ENCODE measurements around the gene RPS6KA2. TPM values are rescaled to one million over a fixed set of nuclear protein-coding genes. Genes with fewer than 3 reads are reported as not detected.

Gene RPS6KA2
- total RNA-seq, 1 donor from 2014 or later: 12.3 TPM

DNA sequence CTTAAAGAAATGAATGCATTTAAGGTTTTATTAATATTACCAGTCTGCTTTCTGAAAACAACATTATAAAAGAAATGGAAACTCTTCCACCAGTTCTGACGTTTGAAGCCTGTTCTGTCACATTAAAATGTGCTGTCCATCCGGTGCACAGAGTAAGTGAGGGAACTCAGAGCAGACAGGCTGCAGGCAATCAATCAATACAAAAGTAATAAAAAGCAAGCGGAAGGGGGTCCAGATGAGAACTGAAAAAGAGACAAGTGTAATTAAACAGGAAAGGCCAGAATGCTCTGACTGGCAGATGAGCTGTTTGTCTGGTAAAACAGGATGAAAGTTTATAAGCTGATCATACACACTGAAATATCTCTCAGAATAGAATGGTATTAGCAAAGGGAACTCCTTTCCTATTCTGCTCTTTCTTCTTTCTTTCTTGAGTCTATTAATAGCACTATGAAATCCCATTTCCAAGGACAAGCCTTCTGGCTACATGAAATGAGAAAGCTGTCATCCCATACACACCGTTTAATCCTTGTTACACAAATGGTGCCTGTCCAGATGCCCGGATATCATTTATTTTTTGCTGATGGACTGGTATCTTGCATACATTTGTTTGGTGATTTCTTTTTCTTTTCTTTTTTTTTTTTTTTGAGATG lies 134.8 kb downstream of the RPS6KA2 start:
- H3K4me3 Mint-ChIP-seq: no peak overlapping the region
- TF ChIP-seq, protein P1, sequence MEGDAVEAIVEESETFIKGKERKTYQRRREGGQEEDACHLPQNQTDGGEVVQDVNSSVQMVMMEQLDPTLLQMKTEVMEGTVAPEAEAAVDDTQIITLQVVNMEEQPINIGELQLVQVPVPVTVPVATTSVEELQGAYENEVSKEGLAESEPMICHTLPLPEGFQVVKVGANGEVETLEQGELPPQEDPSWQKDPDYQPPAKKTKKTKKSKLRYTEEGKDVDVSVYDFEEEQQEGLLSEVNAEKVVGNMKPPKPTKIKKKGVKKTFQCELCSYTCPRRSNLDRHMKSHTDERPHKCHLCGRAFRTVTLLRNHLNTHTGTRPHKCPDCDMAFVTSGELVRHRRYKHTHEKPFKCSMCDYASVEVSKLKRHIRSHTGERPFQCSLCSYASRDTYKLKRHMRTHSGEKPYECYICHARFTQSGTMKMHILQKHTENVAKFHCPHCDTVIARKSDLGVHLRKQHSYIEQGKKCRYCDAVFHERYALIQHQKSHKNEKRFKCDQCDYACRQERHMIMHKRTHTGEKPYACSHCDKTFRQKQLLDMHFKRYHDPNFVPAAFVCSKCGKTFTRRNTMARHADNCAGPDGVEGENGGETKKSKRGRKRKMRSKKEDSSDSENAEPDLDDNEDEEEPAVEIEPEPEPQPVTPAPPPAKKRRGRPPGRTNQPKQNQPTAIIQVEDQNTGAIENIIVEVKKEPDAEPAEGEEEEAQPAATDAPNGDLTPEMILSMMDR (IDR thresholded peaks at IDR 0.05; ENCODE audit: unreplicated experiment): no peak
- H3K36me3 Mint-ChIP-seq: peaks cover 11% of the 10 kb centered on the region
- no peak overlapping the region for H3K27ac Mint-ChIP-seq
- H3K27me3 Mint-ChIP-seq (ENCODE audit: low read depth): no peaks in the 10 kb centered on the region
- no peaks in the 10 kb centered on the region for H3K9me3 Mint-ChIP-seq
- H3K4me1 Mint-ChIP-seq: peaks cover 29% of the 10 kb centered on the region
- DNase-seq (ENCODE audit: low spot score in 2 of 2, unreplicated experiment in 2 of 2): no peak

DNA sequence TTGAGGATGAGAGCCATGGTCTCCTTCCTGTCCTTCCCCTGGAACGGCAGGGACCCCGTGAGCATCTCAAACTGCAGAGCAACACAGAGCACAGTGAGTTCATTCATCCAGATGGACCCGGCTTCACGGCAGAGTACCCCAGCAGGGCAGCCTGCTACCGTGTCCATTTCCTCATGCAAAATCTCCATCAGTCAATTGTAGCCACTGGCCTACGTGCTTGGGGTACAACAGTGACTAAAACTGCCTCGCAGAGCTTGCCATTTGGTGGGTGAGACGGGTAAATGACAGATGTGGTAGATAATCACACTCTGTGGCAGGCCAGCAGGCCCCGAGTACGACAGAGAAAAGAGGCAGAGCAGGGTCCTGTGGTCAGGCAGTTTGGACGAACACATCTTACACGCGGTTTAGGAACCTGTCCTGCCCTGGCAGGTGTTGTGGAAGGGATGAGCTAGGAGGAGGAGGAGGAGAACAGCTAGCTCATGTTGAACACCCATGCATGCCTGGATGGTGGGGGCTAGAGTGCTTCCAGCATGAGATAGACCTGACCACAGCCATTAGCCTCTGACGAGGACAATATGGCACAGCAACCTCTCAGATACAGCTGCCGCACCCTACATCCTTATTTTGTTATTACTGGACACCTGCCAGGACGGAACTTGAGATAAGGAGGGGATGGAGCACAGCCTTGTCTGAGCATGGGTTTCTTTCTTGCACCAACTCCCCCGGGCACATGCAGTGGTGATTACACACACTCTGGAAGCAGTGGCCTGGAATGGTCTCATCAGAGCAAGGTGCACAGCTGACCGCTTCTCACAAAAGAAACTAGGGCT lies 136.2 kb downstream of the RPS6KA2 start:
- no peak for DNase-seq (ENCODE audit: low spot score in 2 of 2, unreplicated experiment in 2 of 2)
- Mint-ChIP-seq H3K9me3 (no peaks in the 10 kb centered on the region), H3K4me1 (peaks cover 29% of the 10 kb centered on the region), H3K36me3 (peaks cover 19% of the 10 kb centered on the region), H3K27ac (no peak overlapping the region), H3K27me3 (ENCODE audit: low read depth) (no peaks in the 10 kb centered on the region), H3K4me3 (no peak overlapping the region)
- TF ChIP-seq, protein P1 (IDR thresholded peaks at IDR 0.05; ENCODE audit: unreplicated experiment): no peak

DNA sequence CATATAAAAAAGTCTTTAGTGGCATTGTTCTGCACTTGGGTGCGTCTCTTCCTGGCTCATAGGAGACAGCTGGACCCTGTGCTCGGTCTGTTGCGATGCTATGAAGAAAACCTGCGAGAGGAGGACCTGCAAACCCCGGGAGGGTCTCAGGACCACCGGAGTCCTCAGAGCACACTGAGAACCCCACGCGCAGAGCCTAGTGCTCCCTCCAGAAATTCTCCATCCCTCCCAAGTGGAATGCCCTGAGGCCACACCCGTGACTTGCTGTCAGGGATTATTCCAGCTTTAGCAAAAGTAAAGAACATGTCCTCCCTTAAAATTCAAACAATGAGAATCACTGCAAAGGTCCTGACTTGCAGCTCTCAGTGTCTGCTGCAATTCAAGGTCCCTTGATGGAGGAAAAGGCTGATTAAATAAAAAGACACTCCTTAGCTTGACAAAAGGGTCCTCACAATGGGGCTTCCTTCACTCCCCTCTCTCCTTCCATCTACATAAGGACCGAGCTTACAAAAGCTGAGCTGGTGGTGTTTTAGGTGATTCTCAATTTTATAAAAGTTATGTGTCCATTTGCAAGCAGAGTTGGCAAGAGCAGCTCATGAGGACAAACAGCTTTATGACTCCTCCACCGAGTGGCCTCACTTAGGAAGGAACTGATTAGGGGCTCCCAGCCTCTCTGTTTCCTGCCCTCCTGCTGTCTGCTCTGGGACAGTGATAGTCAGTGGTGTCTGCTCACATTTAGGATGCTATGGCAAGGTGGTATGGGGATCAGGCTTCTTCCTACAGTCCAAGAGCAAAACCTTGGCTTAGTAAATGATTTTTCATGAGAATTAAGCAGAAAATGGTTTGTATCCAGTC lies 137.5 kb downstream of the RPS6KA2 start:
- Mint-ChIP-seq H3K27me3 (ENCODE audit: low read depth) (no peaks in the 10 kb centered on the region), H3K4me3 (no peak overlapping the region), H3K9me3 (no peaks in the 10 kb centered on the region), H3K4me1 (peaks cover 32% of the 10 kb centered on the region), H3K27ac (no peak overlapping the region), H3K36me3 (peaks cover 12% of the 10 kb centered on the region)
- DNase-seq (ENCODE audit: low spot score in 2 of 2, unreplicated experiment in 2 of 2): no peak
- TF ChIP-seq, protein P1 (IDR thresholded peaks at IDR 0.05; ENCODE audit: unreplicated experiment): no peak

DNA sequence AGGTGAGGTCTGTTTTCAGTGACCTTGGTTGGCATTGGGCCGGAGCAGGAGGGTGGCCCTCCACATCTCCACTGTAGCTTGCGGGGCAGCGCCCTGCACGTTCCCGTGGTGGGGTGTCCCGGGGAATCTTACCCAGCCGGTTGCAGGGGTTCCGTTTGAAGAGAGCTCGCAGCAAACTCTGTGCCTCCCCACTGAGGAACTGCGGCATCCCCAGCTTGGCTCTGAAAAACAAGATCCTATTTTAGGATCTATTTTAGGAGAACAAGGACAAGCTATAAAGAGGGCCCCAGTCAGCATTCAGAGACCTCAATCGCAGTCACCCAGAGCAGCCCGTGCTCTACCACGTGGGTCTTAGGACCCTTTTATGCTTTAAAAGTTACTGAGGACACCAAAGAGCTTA lies 138.3 kb downstream of the RPS6KA2 start:
- Mint-ChIP-seq H3K4me3 (no peak overlapping the region), H3K36me3 (peaks cover 12% of the 10 kb centered on the region), H3K4me1 (peaks cover 32% of the 10 kb centered on the region), H3K9me3 (no peaks in the 10 kb centered on the region), H3K27me3 (ENCODE audit: low read depth) (no peaks in the 10 kb centered on the region), H3K27ac (no peak overlapping the region)
- DNase-seq (ENCODE audit: low spot score in 2 of 2, unreplicated experiment in 2 of 2): no peak
- TF ChIP-seq, protein P1 (IDR thresholded peaks at IDR 0.05; ENCODE audit: unreplicated experiment): no peak

DNA sequence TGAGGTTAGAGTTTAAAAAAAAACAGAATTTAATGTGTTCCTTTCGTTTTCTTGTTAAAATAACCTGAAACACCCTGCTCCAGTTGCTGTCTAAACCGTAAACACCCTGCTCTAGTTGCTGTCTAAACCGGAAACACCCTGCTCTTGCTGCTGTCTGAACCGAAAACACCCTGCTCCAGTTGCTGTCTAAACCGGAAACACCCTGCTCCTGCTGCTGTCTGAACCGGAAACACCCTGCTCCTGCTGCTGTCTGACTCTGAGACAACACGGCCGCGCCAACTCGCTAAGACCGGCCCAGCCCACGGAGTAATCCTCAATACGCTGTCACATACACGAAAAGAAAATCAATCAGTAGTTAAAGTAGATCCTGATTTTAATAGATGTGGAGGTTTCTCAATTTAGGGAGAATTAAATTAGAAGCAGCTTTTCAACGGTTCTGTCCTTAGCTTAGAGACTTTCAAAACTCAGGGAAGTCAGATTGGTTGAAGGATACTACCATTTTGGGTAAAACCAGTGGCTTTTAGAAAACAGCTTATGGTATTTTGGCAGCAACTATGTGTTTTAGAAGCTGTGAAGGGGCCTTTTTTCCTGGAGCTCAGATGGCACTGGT lies 138.9 kb downstream of the RPS6KA2 start:
- Mint-ChIP-seq H3K27ac (no peak overlapping the region), H3K4me1 (peaks cover 32% of the 10 kb centered on the region), H3K36me3 (peaks cover 12% of the 10 kb centered on the region), H3K9me3 (no peaks in the 10 kb centered on the region), H3K4me3 (no peak overlapping the region), H3K27me3 (ENCODE audit: low read depth) (no peaks in the 10 kb centered on the region)
- TF ChIP-seq, protein P1 (IDR thresholded peaks at IDR 0.05; ENCODE audit: unreplicated experiment): no peak
- no peak for DNase-seq (ENCODE audit: low spot score in 2 of 2, unreplicated experiment in 2 of 2)

Measured in mesothelial cell of epicardium (in vitro differentiated cells).